Spinal cord (tissue), 10 donors: ENCODE data around the gene CFAP54. TPM values are rescaled to one million over a fixed set of nuclear protein-coding genes. Genes with fewer than 3 reads are reported as not detected.
A peak's percentile ranks its signal among the peaks of the same experiment; 100 is the strongest.

ENCODE experiments used
- DNase-seq, 6 donors: peaks; one replicate each; pipeline versions ENCODE4 v3.0.0 to v3.0.0-alpha.2; 2013 to 2015; ENCODE audit warnings: low spot score in 6 of 6, low read depth in 4 of 6
- H3K27ac ChIP-seq: one replicate; pipeline ENCODE4 v1.5.1; 2013; ENCODE audit warnings: low read depth, low read length, control low read depth
- H3K27me3 ChIP-seq: one replicate; pipeline ENCODE4 v1.6.1; 2013; ENCODE audit warnings: low read length; ENCODE audit not compliant: control insufficient read depth, insufficient read depth
- H3K36me3 ChIP-seq: one replicate; pipeline ENCODE4 v1.6.1; 2013; ENCODE audit warnings: low read length; ENCODE audit not compliant: control insufficient read depth, insufficient read depth
- H3K4me1 ChIP-seq: one replicate; pipeline ENCODE4 v1.6.1; 2013; ENCODE audit warnings: low read length; ENCODE audit not compliant: control insufficient read depth, insufficient read depth
- H3K4me3 ChIP-seq: one replicate; pipeline ENCODE4 v1.5.1; 2013; ENCODE audit warnings: low read depth, low read length, control low read depth
- H3K9me3 ChIP-seq: one replicate; pipeline ENCODE4 v1.6.1; 2013; ENCODE audit warnings: low read length; ENCODE audit not compliant: control insufficient read depth, insufficient read depth
- WGBS: methylation state at CpG from one replicate; pipeline ENCODE4 v1.1.5; 2013; ENCODE audit warnings: missing lambda C conversion rate; ENCODE audit not compliant: insufficient coverage; 5-methylcytosine and 5-hydroxymethylcytosine counted together
- polyA plus RNA-seq, 2 donors: library from polyadenylated mRNA; unstranded; fragments of 120-200 nt; gene quantifications; one replicate each; pipeline ENCODE4 v1.2.1, GENCODE V29; 2013; ENCODE audit not compliant: insufficient read length in 2 of 2
- total RNA-seq, 2 donors: library from RNA; depleted of rRNA in 1 of 2; stranded (reverse); fragments of 120-200 nt in 1 of 2; fragments of >200 nt in 1 of 2; gene quantifications; one replicate each; pipeline versions ENCODE4 v1.2.3 to v1.2.4, GENCODE V29; 2013 to 2014
- donor health status: healthy.

The CFAP54 gene
- total and polyA plus RNA-seq, 4 donors = 3.3 to 21.3 (median 11.1) TPM

DNA sequence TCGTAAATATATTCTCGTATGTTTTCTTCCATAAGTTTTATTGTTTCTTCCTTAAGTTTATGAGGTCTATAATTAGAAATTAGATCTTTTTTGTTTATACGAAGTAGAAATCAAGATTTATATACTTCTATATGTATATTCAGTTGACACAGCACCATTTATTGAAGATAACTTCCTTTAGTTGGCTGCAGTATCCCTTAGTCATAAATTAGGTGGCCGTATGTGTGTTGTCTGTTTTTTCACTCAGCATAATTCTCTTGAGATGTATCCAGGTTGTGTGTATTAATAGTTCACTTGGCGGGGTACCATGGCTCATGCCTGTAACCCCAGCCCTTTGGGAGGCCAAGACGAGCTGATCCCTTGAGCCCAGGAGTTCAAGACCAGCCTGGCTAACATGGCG is 40.5 kb downstream of the CFAP54 start:
- Histone ChIP-seq H3K36me3 (no peaks in the 10 kb centered on the region), H3K27ac (no peak overlapping the region), H3K4me1 (no peaks in the 10 kb centered on the region), H3K9me3 (no peaks in the 10 kb centered on the region), H3K27me3 (no peaks in the 10 kb centered on the region), H3K4me3 (no peak overlapping the region)
- 100% methylated on average over 2 of the region's 7 CpGs for WGBS
- no peak for DNase-seq

DNA sequence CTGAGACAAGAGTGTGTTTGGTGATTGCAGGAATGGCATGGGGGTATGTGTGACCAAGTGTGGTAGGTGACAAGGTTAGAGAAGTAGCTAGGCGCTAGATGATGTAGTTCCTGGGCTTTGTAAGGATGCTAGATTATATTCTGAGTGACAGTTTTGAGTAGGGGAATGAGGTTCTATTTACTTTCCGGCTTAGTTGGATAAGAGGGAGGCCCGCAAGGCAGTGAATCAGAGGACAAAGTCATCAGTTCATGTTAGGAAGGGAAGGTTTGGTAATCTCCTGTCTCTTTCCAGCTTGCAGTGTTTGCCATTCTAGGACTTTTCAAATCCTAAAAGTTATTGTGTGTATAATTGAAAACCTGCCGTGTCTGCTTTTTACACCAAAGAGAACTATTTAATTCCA is 45.0 kb downstream of the CFAP54 start:
- WGBS = 67% methylated on average over 3 of the region's 4 CpGs
- no peaks in the 10 kb centered on the region for H3K4me1 ChIP-seq
- DNase-seq = no peak
- H3K36me3 ChIP-seq = no peaks in the 10 kb centered on the region
- no peaks in the 10 kb centered on the region for H3K9me3 ChIP-seq
- H3K4me3 ChIP-seq = no peak overlapping the region
- no peak overlapping the region for H3K27ac ChIP-seq
- no peaks in the 10 kb centered on the region for H3K27me3 ChIP-seq

DNA sequence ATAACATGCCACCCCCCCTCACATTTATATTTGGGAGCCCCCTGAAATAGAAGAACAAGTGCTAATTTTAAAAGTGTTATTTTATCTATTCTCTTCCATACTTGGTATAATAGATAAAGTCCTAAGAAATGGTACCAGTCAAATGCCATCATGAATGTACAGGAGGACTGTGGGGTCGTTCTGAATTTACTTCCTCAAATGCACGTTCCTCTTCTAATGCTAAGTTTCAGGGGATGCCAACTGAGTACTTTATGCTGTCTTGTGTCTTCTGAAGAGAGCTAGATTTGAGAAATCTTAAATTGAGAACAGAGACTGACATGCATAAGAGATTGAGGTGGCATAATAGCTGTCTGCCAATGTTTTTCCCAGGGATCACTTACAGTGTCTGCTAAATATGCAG is 59.0 kb downstream of the CFAP54 start:
- no peak overlapping the region for H3K4me3 ChIP-seq
- no peaks in the 10 kb centered on the region for H3K27me3 ChIP-seq
- no peaks in the 10 kb centered on the region for H3K36me3 ChIP-seq
- peak in 1 of 6 donors; percentile 4 for DNase-seq
- H3K27ac ChIP-seq = no peak overlapping the region
- WGBS = no CpG with 5 or more reads among the region's 2 CpGs
- H3K4me1 ChIP-seq = no peaks in the 10 kb centered on the region
- H3K9me3 ChIP-seq = no peaks in the 10 kb centered on the region

DNA sequence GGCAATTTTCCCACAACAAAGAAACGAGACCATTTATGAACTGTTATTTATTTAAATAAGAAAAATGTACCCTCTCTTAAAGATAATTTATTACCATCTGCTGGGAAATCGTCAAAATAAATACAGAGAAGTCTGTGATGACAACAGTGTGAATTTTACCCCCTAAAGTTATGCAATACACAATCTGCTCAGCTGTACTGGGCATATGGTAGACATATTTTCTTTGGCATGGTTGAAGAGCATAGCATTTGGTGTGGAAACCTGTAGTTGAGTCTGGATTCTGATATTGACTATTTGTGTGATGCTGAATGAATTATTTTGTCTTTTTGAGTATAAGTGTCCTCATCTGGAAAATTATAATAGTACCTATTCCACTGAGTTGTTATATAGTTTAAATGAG is 60.0 kb downstream of the CFAP54 start:
- Histone ChIP-seq H3K27ac (no peak overlapping the region), H3K36me3 (no peaks in the 10 kb centered on the region), H3K4me1 (no peaks in the 10 kb centered on the region), H3K27me3 (no peaks in the 10 kb centered on the region), H3K4me3 (no peak overlapping the region), H3K9me3 (no peaks in the 10 kb centered on the region)
- WGBS = no CpG with 5 or more reads among the region's 2 CpGs
- peak in 1 of 6 donors; percentile 93 for DNase-seq

DNA sequence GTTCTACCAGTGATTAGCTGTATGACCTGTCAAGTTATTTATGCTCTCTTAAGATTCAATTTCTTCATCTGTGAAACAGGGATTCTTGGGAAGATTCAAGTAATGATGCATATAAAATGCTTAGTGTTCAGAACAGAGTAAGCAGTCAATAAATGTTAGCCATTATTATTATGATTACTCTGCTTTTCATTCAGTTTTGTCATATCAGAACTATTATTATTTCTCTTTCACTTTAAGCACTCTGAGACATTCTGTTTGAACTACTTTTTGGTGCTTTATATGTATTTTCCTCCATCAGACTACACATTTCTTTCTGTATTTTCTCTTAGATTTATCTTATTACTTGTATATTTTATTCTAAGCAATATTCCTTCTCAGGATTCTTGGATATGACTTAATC is 81.2 kb downstream of the CFAP54 start:
- Histone ChIP-seq H3K4me3 (no peak overlapping the region), H3K4me1 (no peaks in the 10 kb centered on the region), H3K9me3 (no peaks in the 10 kb centered on the region), H3K27me3 (no peaks in the 10 kb centered on the region), H3K36me3 (no peaks in the 10 kb centered on the region), H3K27ac (no peak overlapping the region)
- DNase-seq = no peak

DNA sequence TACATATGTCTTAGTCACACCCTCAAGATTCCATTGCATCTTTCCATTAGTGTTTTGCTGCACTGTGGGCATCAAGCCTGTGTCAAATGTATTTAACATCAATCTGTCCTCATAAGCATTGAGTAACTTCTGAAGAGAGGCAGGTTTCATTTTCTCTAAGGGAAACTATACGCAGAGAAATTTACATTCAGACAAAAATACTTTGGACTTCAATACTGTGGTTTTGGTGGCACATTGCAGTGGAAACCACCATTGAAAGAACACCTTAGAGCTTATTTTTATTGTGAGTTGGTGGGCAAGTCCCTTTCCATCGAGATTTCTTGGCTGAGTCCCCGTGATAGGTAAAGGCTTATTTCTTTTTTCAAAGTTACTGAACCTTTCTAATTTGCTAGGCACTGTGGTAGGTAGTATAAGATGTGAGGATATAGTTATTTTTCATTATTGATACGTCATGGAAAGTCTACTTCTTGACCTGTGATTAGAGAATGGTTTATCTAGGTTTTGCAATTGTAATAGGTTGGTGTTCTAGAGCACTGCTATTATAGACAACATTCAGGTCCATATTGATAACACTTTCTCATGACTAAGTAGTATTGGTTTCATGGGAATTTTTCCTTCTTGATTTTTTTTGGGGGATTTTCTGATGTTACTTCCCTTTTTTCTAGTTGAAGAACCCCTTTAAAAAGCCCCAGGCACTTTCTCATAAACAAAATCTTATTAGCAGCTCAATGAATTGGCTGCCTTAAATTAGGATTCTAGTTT is 81.9 kb downstream of the CFAP54 start:
- H3K4me1 ChIP-seq = no peaks in the 10 kb centered on the region
- WGBS = no CpG with 5 or more reads among the region's 4 CpGs
- DNase-seq = no peak

DNA sequence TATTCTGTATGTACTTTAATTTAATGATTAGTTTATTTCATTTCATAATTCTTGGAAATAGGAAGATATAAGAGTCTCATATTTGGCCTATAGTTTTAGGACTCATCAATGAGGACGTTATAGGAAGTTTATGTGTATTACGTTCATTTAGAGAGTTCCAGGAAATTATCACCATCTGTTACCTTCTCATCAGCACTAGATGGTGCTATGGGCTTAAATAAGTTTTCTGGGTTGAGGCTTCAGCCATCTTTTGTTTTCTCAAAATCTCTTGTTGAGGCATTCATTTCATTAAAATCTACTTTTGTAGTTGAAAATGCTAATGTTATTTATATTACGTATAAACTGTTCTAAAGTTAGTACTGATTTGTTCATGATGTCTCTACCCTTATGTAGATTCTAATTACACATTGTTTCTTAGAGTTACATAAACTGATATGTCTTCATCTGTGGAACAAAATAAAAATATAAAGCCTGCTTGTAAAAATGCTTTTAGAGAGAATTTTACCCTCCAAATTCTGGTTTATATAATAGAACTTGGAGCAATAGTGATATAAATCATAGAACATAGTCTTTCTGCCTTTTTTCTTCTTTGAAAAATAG is 89.2 kb downstream of the CFAP54 start:
- no peaks in the 10 kb centered on the region for H3K36me3 ChIP-seq
- no peaks in the 10 kb centered on the region for H3K9me3 ChIP-seq
- no peaks in the 10 kb centered on the region for H3K4me1 ChIP-seq
- no peaks in the 10 kb centered on the region for H3K27me3 ChIP-seq
- H3K4me3 ChIP-seq = no peak overlapping the region
- DNase-seq = peak; percentile 46 to 94 (median 56)
- no CpG with 5 or more reads among the region's 3 CpGs for WGBS
- H3K27ac ChIP-seq = no peak overlapping the region

More for the DNA sequence above, 81.9 kb downstream of the CFAP54 start:
- Histone ChIP-seq H3K36me3 (no peaks in the 10 kb centered on the region), H3K4me3 (no peak overlapping the region), H3K9me3 (no peaks in the 10 kb centered on the region), H3K27ac (no peak overlapping the region), H3K27me3 (no peaks in the 10 kb centered on the region)

DNA sequence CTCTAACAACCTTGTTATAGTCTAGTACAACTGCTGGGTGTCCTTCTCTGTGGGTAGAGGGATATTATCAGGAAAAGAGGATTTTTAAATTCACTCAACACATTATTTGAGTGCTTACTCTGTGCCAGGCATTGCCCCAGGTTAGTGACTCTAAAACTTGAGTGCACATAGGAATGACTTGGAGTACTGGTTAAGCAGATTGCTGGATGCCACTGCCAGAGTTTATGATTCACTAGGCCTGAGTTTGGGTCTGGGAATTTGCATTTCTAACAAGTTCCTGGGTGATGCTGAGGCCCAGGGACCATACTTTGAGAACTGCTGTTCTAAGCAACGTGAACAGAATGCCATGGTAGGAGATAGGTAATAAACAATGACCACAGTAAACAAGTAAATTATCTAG is 96.6 kb downstream of the CFAP54 start:
- Histone ChIP-seq H3K27ac (no peak overlapping the region), H3K4me3 (no peak overlapping the region), H3K36me3 (no peaks in the 10 kb centered on the region), H3K27me3 (no peaks in the 10 kb centered on the region), H3K4me1 (no peaks in the 10 kb centered on the region), H3K9me3 (no peaks in the 10 kb centered on the region)
- WGBS = no CpG with 5 or more reads among the region's 1 CpG
- no peak for DNase-seq

DNA sequence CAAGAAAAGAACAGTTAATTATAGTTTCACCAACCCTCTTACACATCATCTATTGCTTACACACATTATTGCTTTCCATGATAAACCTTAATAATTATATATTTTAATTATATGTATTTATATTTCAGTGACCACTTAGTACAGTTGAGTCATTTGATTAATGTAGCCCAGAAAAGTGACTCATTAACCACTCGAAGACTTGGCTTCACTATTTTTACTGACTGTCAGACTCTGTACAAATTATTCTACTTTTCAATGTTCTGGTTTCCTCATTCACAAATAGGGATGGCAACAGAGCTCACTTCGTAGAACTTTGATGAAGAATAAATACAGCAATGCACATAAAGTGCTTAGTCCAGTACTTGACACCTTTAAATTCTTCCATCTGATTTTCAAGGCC is 98.3 kb downstream of the CFAP54 start:
- whole genome bisulfite sequencing = 100% methylated on average over 1 of the region's 2 CpGs
- no peaks in the 10 kb centered on the region for H3K36me3 ChIP-seq
- no peak overlapping the region for H3K4me3 ChIP-seq
- no peak for DNase-seq
- no peaks in the 10 kb centered on the region for H3K27me3 ChIP-seq
- no peaks in the 10 kb centered on the region for H3K9me3 ChIP-seq
- no peak overlapping the region for H3K27ac ChIP-seq
- no peaks in the 10 kb centered on the region for H3K4me1 ChIP-seq

DNA sequence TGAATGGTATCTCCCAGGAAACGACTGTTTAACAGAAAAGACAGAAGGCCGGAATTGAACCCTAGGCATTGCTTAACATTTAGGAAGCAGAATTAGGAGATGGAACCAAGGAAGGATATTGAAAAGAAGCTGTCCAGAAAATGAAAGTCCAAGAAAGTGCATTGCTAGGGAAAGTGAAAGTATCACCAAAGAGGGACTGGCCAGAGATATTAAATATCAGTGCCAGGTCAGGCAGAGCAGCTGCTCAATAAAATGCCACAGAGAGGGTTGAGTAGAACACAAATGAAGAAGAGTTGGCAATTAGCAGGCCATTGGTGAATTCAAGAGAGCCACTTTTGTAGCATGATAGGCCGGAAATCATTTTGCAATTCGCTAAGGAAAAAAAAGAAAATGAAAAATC is 101.6 kb downstream of the CFAP54 start:
- Histone ChIP-seq H3K9me3 (no peaks in the 10 kb centered on the region), H3K27ac (no peak overlapping the region), H3K4me1 (no peaks in the 10 kb centered on the region), H3K27me3 (no peaks in the 10 kb centered on the region), H3K4me3 (no peak overlapping the region), H3K36me3 (no peaks in the 10 kb centered on the region)
- WGBS = 97% methylated on average over 2 of the region's 4 CpGs
- no peak for DNase-seq
